Gastroesophageal sphincter (tissue), 4 donors: Measurements from ENCODE around the gene CRELD2. TPM values are rescaled to one million over a fixed set of nuclear protein-coding genes. Genes with fewer than 3 reads are reported as not detected.

Source experiments
- ATAC-seq: fragments of 150-250 bp; one replicate; pipeline ENCODE4 v1.9.1; 2016; ENCODE audit warnings: mild to moderate bottlenecking, moderate library complexity
- H3K27ac ChIP-seq, 4 donors: fragments of 200-600 bp; sonication (generic) in 3 of 4; 1 replicate in 3 of 4; 2 replicates in 1 of 4; pipeline ENCODE4 v1.5.1; 2016 to 2019
- H3K27me3 ChIP-seq: fragments of 200-600 bp; sonication (generic); one replicate; pipeline ENCODE4 v1.5.1; 2019
- H3K36me3 ChIP-seq, 2 donors: fragments of 200-600 bp; sonication (generic); one replicate each; pipeline ENCODE4 v1.5.1; 2019; ENCODE audit warnings: control low read depth in 1 of 2
- H3K4me1 ChIP-seq, 3 donors: fragments of 200-600 bp; sonication (generic); 1 replicate in 2 of 3; 2 replicates in 1 of 3; pipeline ENCODE4 v1.5.1; 2016 to 2019; ENCODE audit warnings: control low read depth in 2 of 3
- H3K4me3 ChIP-seq, 2 donors: fragments of 200-600 bp; sonication (generic); one replicate each; pipeline ENCODE4 v1.5.1; 2019; ENCODE audit warnings: mild to moderate bottlenecking in 1 of 2, moderate library complexity in 1 of 2
- H3K9me3 ChIP-seq, 3 donors: fragments of 200-600 bp; sonication (generic); one replicate each; pipeline ENCODE4 v1.5.1; 2017 to 2019; ENCODE audit warnings: control low read depth in 2 of 3
- EP300 ChIP-seq: sonication (generic); formaldehyde crosslinking; IDR thresholded peaks from one replicate; pipeline ENCODE4 v1.6.1; 2017; ENCODE audit warnings: antibody characterized with exemption, mild to moderate bottlenecking
- POLR2A ChIP-seq, 2 donors: fragments of 450-650 bp; IDR thresholded peaks; one replicate each; pipeline ENCODE4 v1.6.1; 2017; ENCODE audit warnings: antibody characterized with exemption in 2 of 2, mild to moderate bottlenecking in 2 of 2, moderate library complexity in 1 of 2
- POLR2AphosphoS5 ChIP-seq: sonication (generic); formaldehyde crosslinking; IDR thresholded peaks from one replicate; pipeline ENCODE4 v1.6.1; 2017; ENCODE audit warnings: antibody characterized with exemption
- WGBS, 2 donors: methylation state at CpG; one replicate each; pipeline ENCODE4 v1.1.5; 2018; ENCODE audit warnings: low coverage in 1 of 2; 5-methylcytosine and 5-hydroxymethylcytosine counted together
- total RNA-seq, 4 donors: library from RNA; depleted of rRNA; stranded (reverse); fragments of >200 nt; gene quantifications; one replicate each; pipeline ENCODE4 v1.1.0, GENCODE V29; 2016
- TF ChIP-seq, protein P1 (sequence below), 4 experiments: fragments of 200-600 bp in 2 of 4; fragments of 450-650 bp in 2 of 4; sonication (generic) in 1 of 4; IDR thresholded peaks; one replicate each; pipeline ENCODE4 v1.5.1; 2017 to 2019; ENCODE audit warnings: antibody characterized with exemption in 4 of 4, mild to moderate bottlenecking in 2 of 4, moderate library complexity in 2 of 4

Gene CRELD2
- total RNA-seq, 4 donors from 2014 or later = 21.9 to 36.2 (median 30.9) TPM

DNA sequence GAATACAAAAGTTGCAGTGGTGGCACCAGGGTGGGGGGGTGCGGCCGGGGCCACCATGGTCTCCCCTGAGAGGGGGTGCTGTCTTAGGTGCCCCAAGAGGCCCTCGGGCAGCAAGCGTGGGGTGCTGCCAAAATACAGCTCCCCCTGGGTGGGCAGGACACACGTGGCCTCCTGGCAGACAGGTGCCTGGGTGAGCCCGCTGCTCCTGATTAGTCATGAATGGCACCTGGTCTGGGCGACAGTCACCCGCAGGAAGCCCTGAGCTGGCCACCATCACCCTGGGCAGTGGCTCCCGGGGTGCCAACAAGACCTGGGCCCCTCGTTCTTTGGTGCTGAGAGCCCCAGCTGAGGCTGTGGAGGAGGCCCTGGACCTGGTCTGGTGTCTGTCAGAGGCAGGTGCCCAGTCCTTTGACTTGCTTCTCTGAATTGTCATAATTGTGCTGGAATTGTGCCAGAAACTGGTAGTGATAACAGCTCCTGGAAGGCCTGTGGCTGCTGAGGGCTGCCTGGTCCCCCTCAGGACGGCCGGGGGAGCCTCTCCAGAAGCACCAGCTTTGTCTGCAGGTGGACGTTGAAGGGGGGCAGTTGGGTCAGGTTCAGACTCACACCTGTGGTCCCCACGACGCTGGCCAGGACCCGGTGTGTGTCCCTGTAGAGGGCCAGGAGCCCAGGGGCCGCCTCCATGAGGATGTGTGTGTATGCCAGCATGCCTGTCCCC lies 15.0 kb upstream of the CRELD2 start:
- 87% methylated on average over 3 of the region's 17 CpGs; no CpG with 5 or more reads in 1 of the 2 donors for WGBS, 2 donors
- Histone ChIP-seq H3K4me3 (no peak overlapping the region), H3K36me3 (peaks cover 0 to 98% of the 10 kb centered on the region in 2 donors), H3K4me1 (no peaks in the 10 kb centered on the region), H3K27me3 (no peaks in the 10 kb centered on the region), H3K27ac (no peak overlapping the region), H3K9me3 (no peaks in the 10 kb centered on the region)
- ATAC-seq = no peak
- TF ChIP-seq POLR2A (IDR thresholded peaks at IDR 0.05) (no peak), EP300 (no peak)

DNA sequence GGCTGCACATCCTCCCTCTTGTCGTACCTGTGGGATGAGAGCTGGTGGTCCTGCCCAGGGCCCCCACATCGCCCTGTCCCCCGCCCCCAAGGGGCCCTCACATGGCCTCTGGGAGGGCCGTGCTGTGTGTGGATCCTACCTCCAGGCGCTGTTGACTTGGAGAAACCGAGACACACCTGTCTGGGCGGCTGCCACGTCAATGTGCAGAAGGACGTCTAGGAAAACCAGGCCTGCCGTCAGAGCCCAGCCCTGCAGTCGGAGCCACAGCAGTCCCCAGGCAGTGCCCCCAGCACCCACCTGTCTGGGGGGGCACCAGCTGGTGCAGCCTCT lies 14.4 kb upstream of the CRELD2 start:
- H3K36me3 ChIP-seq = peaks cover 0 to 98% of the 10 kb centered on the region in 2 donors
- H3K4me3 ChIP-seq = no peak overlapping the region
- H3K27me3 ChIP-seq = no peaks in the 10 kb centered on the region
- H3K4me1 ChIP-seq = no peaks in the 10 kb centered on the region
- TF ChIP-seq, protein P1, sequence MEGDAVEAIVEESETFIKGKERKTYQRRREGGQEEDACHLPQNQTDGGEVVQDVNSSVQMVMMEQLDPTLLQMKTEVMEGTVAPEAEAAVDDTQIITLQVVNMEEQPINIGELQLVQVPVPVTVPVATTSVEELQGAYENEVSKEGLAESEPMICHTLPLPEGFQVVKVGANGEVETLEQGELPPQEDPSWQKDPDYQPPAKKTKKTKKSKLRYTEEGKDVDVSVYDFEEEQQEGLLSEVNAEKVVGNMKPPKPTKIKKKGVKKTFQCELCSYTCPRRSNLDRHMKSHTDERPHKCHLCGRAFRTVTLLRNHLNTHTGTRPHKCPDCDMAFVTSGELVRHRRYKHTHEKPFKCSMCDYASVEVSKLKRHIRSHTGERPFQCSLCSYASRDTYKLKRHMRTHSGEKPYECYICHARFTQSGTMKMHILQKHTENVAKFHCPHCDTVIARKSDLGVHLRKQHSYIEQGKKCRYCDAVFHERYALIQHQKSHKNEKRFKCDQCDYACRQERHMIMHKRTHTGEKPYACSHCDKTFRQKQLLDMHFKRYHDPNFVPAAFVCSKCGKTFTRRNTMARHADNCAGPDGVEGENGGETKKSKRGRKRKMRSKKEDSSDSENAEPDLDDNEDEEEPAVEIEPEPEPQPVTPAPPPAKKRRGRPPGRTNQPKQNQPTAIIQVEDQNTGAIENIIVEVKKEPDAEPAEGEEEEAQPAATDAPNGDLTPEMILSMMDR (IDR thresholded peaks at IDR 0.05) = no peak
- TF ChIP-seq EP300 (no peak), POLR2A (IDR thresholded peaks at IDR 0.05) (no peak), POLR2AphosphoS5 (no peak)
- H3K9me3 ChIP-seq = no peaks in the 10 kb centered on the region
- WGBS, 2 donors = no CpG with 5 or more reads among the region's 11 CpGs
- ATAC-seq = no peak
- no peak overlapping the region for H3K27ac ChIP-seq

DNA sequence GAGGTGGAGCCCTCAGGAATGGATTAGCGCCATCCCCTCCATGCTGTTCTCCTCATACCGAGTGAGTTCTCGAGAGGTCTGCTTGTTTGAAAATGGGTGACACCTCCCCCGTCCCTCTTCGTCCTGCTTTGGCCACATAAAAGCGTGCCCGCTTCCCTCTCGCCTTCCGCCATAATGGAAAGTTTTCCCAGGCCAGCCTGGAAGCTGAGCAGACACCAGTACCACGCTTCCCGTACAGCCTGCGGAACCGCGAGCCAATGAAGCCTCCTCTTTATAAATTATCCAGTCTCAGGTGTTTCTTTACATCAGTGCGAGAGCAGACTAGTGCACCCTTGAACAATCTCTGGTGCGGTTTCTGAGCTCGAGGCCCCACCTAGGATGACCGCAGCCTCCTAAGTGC lies 13.0 kb upstream of the CRELD2 start:
- Histone ChIP-seq H3K4me1 (no peaks in the 10 kb centered on the region), H3K27me3 (no peaks in the 10 kb centered on the region), H3K27ac (no peak overlapping the region), H3K4me3 (no peak overlapping the region), H3K36me3 (peaks cover 0 to 98% of the 10 kb centered on the region in 2 donors), H3K9me3 (no peaks in the 10 kb centered on the region)
- no peak for ATAC-seq
- TF ChIP-seq, protein P1 (IDR thresholded peaks at IDR 0.05) = no peak
- TF ChIP-seq POLR2AphosphoS5 (no peak), EP300 (no peak), POLR2A (IDR thresholded peaks at IDR 0.05) (no peak)
- 80 to 100% methylated on average over 1 to 6 of the region's 18 CpGs for WGBS, 2 donors

DNA sequence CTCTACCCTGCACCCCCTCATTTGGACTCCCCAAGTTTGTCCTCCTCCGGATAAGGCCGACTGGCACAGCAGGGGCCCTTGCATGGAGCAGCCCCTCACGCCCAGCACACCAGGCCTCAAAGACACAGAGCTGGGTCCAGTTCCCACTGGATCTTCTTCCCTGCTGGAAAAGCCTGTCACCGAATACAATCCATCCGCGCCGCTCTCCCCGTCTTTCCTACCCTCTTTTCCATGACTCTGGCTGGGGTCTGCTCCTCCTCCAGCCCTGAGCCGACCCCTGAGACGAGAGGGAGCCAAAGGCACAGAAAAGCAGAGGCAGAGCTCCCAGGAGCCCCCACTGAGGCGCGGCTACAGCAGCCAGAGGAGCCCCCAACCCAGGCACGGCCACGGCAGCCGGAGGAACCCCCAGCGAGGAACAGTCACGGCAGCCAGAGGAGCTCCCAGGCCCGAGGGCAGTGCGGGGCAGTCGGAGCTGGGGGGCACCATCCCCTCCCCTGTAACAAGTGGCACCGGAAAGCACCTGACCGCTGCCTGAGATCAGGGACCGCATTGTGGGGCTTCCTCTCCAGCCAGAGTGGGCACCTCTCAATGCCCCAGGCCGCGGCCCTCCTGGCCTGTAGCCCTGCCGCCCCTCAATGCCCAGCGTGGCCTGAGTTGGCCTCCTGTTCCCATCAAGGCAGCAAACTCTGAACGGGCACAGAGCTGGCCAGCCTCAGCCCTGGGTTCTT lies 12.2 kb upstream of the CRELD2 start:
- Histone ChIP-seq H3K27ac (no peak overlapping the region), H3K4me3 (no peak overlapping the region), H3K4me1 (no peaks in the 10 kb centered on the region), H3K27me3 (no peaks in the 10 kb centered on the region), H3K36me3 (peaks cover 0 to 98% of the 10 kb centered on the region in 2 donors), H3K9me3 (no peaks in the 10 kb centered on the region)
- TF ChIP-seq, protein P1 (IDR thresholded peaks at IDR 0.05) = no peak
- no peak for TF ChIP-seq POLR2AphosphoS5
- no peak for TF ChIP-seq POLR2A (IDR thresholded peaks at IDR 0.05)
- TF ChIP-seq EP300 = no peak
- ATAC-seq = no peak
- 89% methylated on average over 5 of the region's 28 CpGs; no CpG with 5 or more reads in 1 of the 2 donors for WGBS, 2 donors

DNA sequence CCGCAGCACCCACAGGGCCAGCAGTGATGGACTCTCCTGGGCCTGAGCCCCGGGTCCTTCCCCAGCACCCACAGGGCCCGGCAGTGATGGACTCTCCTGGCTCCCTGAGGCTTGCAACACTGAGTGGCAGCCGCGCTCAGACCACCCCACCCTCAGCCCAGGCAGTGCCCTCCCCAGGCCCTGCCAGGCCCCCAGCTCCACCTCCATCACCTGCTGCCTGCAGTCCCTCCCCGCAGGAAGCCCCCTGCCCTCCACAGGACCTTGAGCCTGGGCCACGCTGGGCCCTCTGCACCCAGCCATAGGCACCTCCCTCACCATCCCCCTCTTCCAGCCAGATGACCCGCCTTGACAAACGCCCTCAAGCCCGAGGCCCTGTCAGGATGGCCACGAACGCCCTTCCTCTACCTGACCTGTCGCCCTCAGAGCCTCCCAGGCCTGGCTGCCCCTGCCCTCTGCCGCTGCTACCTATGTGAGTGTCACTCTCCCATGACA lies 11.6 kb upstream of the CRELD2 start:
- no peak for ATAC-seq
- H3K4me3 ChIP-seq = no peak overlapping the region
- no peaks in the 10 kb centered on the region for H3K27me3 ChIP-seq
- 100% methylated on average over 1 of the region's 14 CpGs; no CpG with 5 or more reads in 1 of the 2 donors for WGBS, 2 donors
- no peak overlapping the region for H3K27ac ChIP-seq
- H3K4me1 ChIP-seq = no peaks in the 10 kb centered on the region
- peaks cover 0 to 98% of the 10 kb centered on the region in 2 donors for H3K36me3 ChIP-seq
- TF ChIP-seq EP300 = no peak
- TF ChIP-seq POLR2A (IDR thresholded peaks at IDR 0.05) = no peak
- TF ChIP-seq POLR2AphosphoS5 = no peak
- TF ChIP-seq, protein P1 (IDR thresholded peaks at IDR 0.05) = no peak
- H3K9me3 ChIP-seq = no peaks in the 10 kb centered on the region
